Calu3 (cell line): Measurements from ENCODE around the gene ASCC2. TPM values are rescaled to one million over a fixed set of nuclear protein-coding genes. Genes with fewer than 3 reads are reported as not detected.

Experiments used
- BruUV-seq: library from RNA; stranded (reverse); fragments of 400-500 nt; replicated peaks from 2 replicates; lab custom pipeline; 2021; lab: Mats Ljungman, UMichigan
- CTCF ChIA-PET: fragments of 300-600 bp; sonication (Branson Sonifier 250); formaldehyde crosslinking; loops from one replicate; lab custom pipeline; 2022; ENCODE audit warnings: antibody characterized with exemption; lab: Charles Lee
- DNase-seq: peaks from one replicate; pipeline ENCODE4 v3.0.0; 2022
- H3K27ac Mint-ChIP-seq: one replicate; pipeline ENCODE4 v1.8.0; 2022; ENCODE audit warnings: mixed read lengths; ENCODE audit not compliant: unreplicated experiment
- H3K27me3 Mint-ChIP-seq: one replicate; pipeline ENCODE4 v1.8.0; 2022; ENCODE audit warnings: mixed read lengths; ENCODE audit not compliant: unreplicated experiment
- H3K36me3 Mint-ChIP-seq: one replicate; pipeline ENCODE4 v1.8.0; 2022; ENCODE audit warnings: mild to moderate bottlenecking, moderate library complexity, mixed read lengths; ENCODE audit not compliant: insufficient read depth, unreplicated experiment
- H3K4me1 Mint-ChIP-seq: one replicate; pipeline ENCODE4 v1.8.0; 2022; ENCODE audit warnings: mild to moderate bottlenecking, low read depth, mixed read lengths; ENCODE audit not compliant: unreplicated experiment
- H3K4me3 Mint-ChIP-seq: one replicate; pipeline ENCODE4 v1.8.0; 2022; ENCODE audit warnings: mild to moderate bottlenecking, low read depth, moderate library complexity, mixed read lengths; ENCODE audit not compliant: unreplicated experiment
- H3K9me3 Mint-ChIP-seq: one replicate; pipeline ENCODE4 v1.8.0; 2022; ENCODE audit warnings: low read depth, mixed read lengths; ENCODE audit not compliant: unreplicated experiment
- intact Hi-C: fragments of 100-400 bp; cut with micrococcal nuclease; formaldehyde crosslinking; loops from one replicate; pipeline ENCODE4 v1.10.0; 2022; ENCODE audit not compliant: unreplicated experiment
- total RNA-seq: library from RNA; stranded (reverse); gene quantifications from 2 replicates; pipeline ENCODE4 v1.2.3, GENCODE V29; 2022
- TF ChIP-seq, protein P1 (sequence below): fragments of 200-600 bp; IDR thresholded peaks from one replicate; pipeline ENCODE4 v1.8.0; 2022; ENCODE audit warnings: antibody characterized with exemption; ENCODE audit not compliant: unreplicated experiment

ASCC2 gene
- total RNA-seq, 1 experiment from 2014 or later: 62.6 TPM

DNA sequence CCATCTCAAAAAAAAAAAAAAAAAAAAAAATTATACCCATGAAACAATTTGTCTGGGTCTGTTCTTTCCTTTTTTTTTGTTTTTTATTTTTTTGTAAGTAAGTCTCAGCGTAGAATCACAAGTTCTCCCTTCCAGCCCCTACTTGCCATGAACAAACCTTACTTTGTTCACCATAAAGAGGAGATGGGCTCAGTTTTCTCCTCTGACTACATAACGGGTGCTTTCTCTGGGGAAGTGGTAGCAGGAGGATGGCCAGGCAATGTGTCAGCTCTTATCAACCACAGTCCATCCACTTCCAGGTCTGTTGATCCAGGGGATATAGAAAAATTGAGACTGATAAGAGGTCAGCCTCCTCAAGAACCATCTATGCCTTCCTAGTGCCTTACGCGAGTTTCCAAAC lies 11.0 kb downstream of the ASCC2 start:
- Mint-ChIP-seq H3K27me3 (no peaks in the 10 kb centered on the region), H3K4me1 (peaks cover 2% of the 10 kb centered on the region), H3K9me3 (no peaks in the 10 kb centered on the region), H3K27ac (no peak overlapping the region), H3K4me3 (no peak overlapping the region), H3K36me3 (peaks cover 22% of the 10 kb centered on the region)
- intact Hi-C loops: no loop called here
- BruUV-seq: no TSS peak
- no peak for DNase-seq
- TF ChIP-seq, protein P1, sequence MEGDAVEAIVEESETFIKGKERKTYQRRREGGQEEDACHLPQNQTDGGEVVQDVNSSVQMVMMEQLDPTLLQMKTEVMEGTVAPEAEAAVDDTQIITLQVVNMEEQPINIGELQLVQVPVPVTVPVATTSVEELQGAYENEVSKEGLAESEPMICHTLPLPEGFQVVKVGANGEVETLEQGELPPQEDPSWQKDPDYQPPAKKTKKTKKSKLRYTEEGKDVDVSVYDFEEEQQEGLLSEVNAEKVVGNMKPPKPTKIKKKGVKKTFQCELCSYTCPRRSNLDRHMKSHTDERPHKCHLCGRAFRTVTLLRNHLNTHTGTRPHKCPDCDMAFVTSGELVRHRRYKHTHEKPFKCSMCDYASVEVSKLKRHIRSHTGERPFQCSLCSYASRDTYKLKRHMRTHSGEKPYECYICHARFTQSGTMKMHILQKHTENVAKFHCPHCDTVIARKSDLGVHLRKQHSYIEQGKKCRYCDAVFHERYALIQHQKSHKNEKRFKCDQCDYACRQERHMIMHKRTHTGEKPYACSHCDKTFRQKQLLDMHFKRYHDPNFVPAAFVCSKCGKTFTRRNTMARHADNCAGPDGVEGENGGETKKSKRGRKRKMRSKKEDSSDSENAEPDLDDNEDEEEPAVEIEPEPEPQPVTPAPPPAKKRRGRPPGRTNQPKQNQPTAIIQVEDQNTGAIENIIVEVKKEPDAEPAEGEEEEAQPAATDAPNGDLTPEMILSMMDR: no peak
- CTCF ChIA-PET: interaction anchor here (0.8 kb wide), 1 partner anchor 76 kb away, joined by 6 read pairs; no protein-coding TSS in a partner anchor

- BruUV-seq: no TSS peak
- H3K4me1 Mint-ChIP-seq: peaks cover 17% of the 10 kb centered on the region
- no peak for DNase-seq
- H3K36me3 Mint-ChIP-seq: peaks cover 37% of the 10 kb centered on the region
- H3K27me3 Mint-ChIP-seq: no peaks in the 10 kb centered on the region
- no peaks in the 10 kb centered on the region for H3K9me3 Mint-ChIP-seq
- no peak overlapping the region for H3K27ac Mint-ChIP-seq
- H3K4me3 Mint-ChIP-seq: no peak overlapping the region
- TF ChIP-seq, protein P1: no peak
- CTCF ChIA-PET: interaction anchor here (0.6 to 0.7 kb wide), 2 partner anchors 148 to 191 kb away, joined by 3 read pairs; no protein-coding TSS in a partner anchor
- intact Hi-C loops: no loop called here
Observed at GRCh38 chr22:29825578-29825977, 12.5 kb downstream of the ASCC2 start.

DNA sequence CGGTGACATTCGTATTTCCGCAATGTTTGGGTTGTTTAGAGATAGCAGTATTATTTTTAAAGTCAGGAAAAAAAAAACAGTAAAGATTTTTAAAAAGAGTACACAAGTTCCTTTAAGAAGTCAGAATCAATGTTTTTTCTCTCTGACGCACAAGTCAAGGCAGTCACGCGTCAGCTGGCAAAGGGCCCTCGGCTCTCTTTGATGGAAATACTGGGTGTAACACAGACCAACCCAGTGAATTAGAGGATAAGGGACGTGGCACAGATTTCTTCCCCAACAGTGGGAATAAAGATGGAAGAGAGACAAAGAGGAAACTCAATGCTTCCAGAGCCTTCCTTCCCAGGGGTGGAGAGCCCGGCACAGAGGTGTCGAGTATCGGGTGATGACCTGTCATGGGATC lies 13.4 kb downstream of the ASCC2 start:
- BruUV-seq: no TSS peak
- TF ChIP-seq, protein P1: no peak
- H3K27me3 Mint-ChIP-seq: no peaks in the 10 kb centered on the region
- DNase-seq: no peak
- intact Hi-C loops: no loop called here
- CTCF ChIA-PET: interaction anchor here (0.7 kb wide), 1 partner anchor 48 kb away, joined by 3 read pairs; no protein-coding TSS in a partner anchor
- H3K36me3 Mint-ChIP-seq: peaks cover 37% of the 10 kb centered on the region
- no peak overlapping the region for H3K4me3 Mint-ChIP-seq
- H3K4me1 Mint-ChIP-seq: peaks cover 17% of the 10 kb centered on the region
- no peaks in the 10 kb centered on the region for H3K9me3 Mint-ChIP-seq
- H3K27ac Mint-ChIP-seq: no peak overlapping the region

DNA sequence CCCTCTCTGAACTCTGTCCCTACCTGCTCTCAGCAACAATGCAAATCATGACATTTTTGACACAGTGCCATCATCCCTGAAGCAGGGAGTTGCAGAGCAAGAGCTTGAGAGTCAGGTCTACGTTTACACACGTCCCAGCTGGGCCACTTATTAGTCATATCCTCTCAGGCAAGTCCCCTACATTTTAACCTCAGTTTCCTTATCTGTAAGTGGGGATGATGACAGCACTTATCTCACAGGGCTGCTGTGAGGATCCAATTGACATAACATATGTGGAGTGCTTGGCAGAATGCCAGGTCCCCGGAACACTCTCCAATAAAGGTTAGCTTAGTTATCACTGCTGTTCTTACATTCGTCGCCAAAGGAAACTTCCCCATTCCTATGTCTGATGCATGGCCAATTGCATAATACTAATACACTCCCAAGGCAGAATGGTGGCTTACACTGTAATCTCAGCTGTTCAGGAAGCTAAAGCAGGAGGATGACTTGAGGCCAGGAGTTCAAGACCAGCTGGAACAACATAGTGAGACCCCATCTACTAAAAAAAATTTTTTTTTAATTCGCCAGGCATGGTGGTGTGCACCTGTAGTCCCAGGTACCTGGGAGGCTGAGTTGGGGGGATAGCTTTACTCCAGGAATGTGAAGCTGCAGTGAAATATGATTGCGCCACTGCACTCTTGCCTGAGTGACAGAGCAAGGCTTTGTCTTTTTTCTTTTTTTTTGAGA lies 16.6 kb downstream of the ASCC2 start:
- Mint-ChIP-seq H3K9me3 (no peaks in the 10 kb centered on the region), H3K27ac (peak overlapping the region; percentile 78), H3K27me3 (no peaks in the 10 kb centered on the region), H3K4me3 (no peak overlapping the region), H3K4me1 (peaks cover 17% of the 10 kb centered on the region), H3K36me3 (peaks cover 52% of the 10 kb centered on the region)
- CTCF ChIA-PET: interaction anchor here (0.6 to 1.6 kb wide), 19 partner anchors 10 to 946 kb away, joined by 3 to 14 read pairs (median 4); partner anchors contain the start of genes THOC5, UQCR10 and ZMAT5
- peak; percentile 97 for DNase-seq
- intact Hi-C loops: loop anchor here (2.0 kb wide), 1 partner anchor 173 kb away; no protein-coding TSS in a partner anchor
- TF ChIP-seq, protein P1: no peak
- no TSS peak for BruUV-seq
